HepG2 (cell line): ENCODE data around the gene ICAM5. TPM values are rescaled to one million over a fixed set of nuclear protein-coding genes. Genes with fewer than 3 reads are reported as not detected.

Experiments
- BRD4 ChIP-seq: sonication (generic); formaldehyde crosslinking; IDR thresholded peaks from 2 replicates; pipeline ENCODE4 v1.4.0; 2020; ENCODE audit warnings: missing genetic modification reagents
- KAT7 ChIP-seq: IDR thresholded peaks from 2 replicates; pipeline ENCODE4 v1.6.1; 2018; ENCODE audit warnings: borderline replicate concordance, missing compliant biosample characterization
- KAT8 ChIP-seq: IDR thresholded peaks from 2 replicates; pipeline ENCODE4 v1.6.1; 2016; ENCODE audit warnings: missing genetic modification reagents, missing compliant biosample characterization
- KLF6 ChIP-seq: IDR thresholded peaks from 2 replicates; pipeline ENCODE4 v1.8.0; 2016; ENCODE audit warnings: missing biosample characterization, missing genetic modification reagents
- MBD4 ChIP-seq: IDR thresholded peaks from 2 replicates; pipeline ENCODE4 v1.6.1; 2012; ENCODE audit warnings: low read length, inconsistent platforms, borderline replicate concordance
- MEF2D ChIP-seq: sonication (generic); formaldehyde crosslinking; IDR thresholded peaks from 2 replicates; pipeline ENCODE4 v1.5.1; 2020; ENCODE audit warnings: mild to moderate bottlenecking, missing genetic modification reagents
- MYNN ChIP-seq: sonication (generic); formaldehyde crosslinking; IDR thresholded peaks from 2 replicates; pipeline ENCODE4 v1.4.0; 2020; ENCODE audit warnings: mild to moderate bottlenecking, low read depth, missing genetic modification reagents
- RFXANK ChIP-seq: IDR thresholded peaks from 2 replicates; pipeline ENCODE4 v1.6.1; 2016
- SALL2 ChIP-seq: sonication (generic); formaldehyde crosslinking; IDR thresholded peaks from 2 replicates; pipeline ENCODE4 v1.8.1; 2023; ENCODE audit warnings: mild to moderate bottlenecking, missing genetic modification reagents, inconsistent platforms
- SIX1 ChIP-seq: sonication (generic); formaldehyde crosslinking; IDR thresholded peaks from 2 replicates; pipeline ENCODE4 v1.4.0; 2020; ENCODE audit warnings: missing genetic modification reagents, borderline replicate concordance
- SRSF1 ChIP-seq: fragments of 200-400 bp; formaldehyde crosslinking; optimal IDR thresholded peaks from 2 replicates; pipeline ENCODE3; 2017; ENCODE audit warnings: mild to moderate bottlenecking, low read depth, low read length, moderate library complexity
- TEAD3 ChIP-seq: optimal IDR thresholded peaks from 2 replicates; pipeline ENCODE3; 2016; ENCODE audit warnings: borderline replicate concordance
- ZBTB7B ChIP-seq: sonication (generic); formaldehyde crosslinking; IDR thresholded peaks from 2 replicates; pipeline ENCODE4 v1.4.0; 2020; ENCODE audit warnings: missing genetic modification reagents
- ZEB1 ChIP-seq: IDR thresholded peaks from 2 replicates; pipeline ENCODE4 v1.6.1; 2012; ENCODE audit warnings: mild to moderate bottlenecking, low read depth, inconsistent platforms; ENCODE audit not compliant: insufficient replicate concordance
- ZFP1 ChIP-seq: IDR thresholded peaks from 2 replicates; pipeline ENCODE4 v1.6.1; 2016
- ZMYM3 ChIP-seq: sonication (generic); formaldehyde crosslinking; IDR thresholded peaks from 2 replicates; pipeline ENCODE4 v1.5.1; 2020; ENCODE audit warnings: mild to moderate bottlenecking, missing genetic modification reagents
- ZNF225 ChIP-seq: sonication (generic); formaldehyde crosslinking; IDR thresholded peaks from 2 replicates; pipeline ENCODE4 v1.4.0; 2020; ENCODE audit warnings: mild to moderate bottlenecking, missing genetic modification reagents
- ZNF326 ChIP-seq: sonication (generic); formaldehyde crosslinking; IDR thresholded peaks from 2 replicates; pipeline ENCODE4 v1.4.0; 2020; ENCODE audit warnings: missing genetic modification reagents, borderline replicate concordance
- ZNF83 ChIP-seq: sonication (generic); formaldehyde crosslinking; IDR thresholded peaks from 2 replicates; pipeline ENCODE4 v1.4.0; 2020; ENCODE audit warnings: missing genetic modification reagents, mild to moderate bottlenecking, borderline replicate concordance
- ZNF891 ChIP-seq: sonication (generic); formaldehyde crosslinking; IDR thresholded peaks from 2 replicates; pipeline ENCODE4 v1.5.0; 2020; ENCODE audit warnings: mild to moderate bottlenecking, missing genetic modification reagents
- polyA plus RNA-seq, 8 experiments: library from polyadenylated mRNA; depleted of rRNA in 3 of 8; stranded (reverse) in 7 of 8; unstranded in 1 of 8; fragments of >200 nt; fragmentation: Illumina TruSeq in 4 of 8; extraction: Trizol in 4 of 8; gene quantifications; 2 replicates each; pipeline versions ENCODE4 v1.2.1 to v1.2.3, GENCODE V29; 2011 to 2016; ENCODE audit warnings: low read depth in 4 of 8, missing spikeins in 1 of 8, mixed read lengths in 1 of 8; ENCODE audit not compliant: insufficient read depth in 1 of 8
- total RNA-seq, 5 experiments: library from RNA; depleted of rRNA; stranded (reverse); fragments of >200 nt; fragmentation: Illumina TruSeq; extraction: Trizol; gene quantifications; 2 replicates each; pipeline ENCODE4 v1.2.3, GENCODE V29; 2016; ENCODE audit warnings: low read depth in 1 of 5
- TF ChIP-seq, protein P1 (sequence below): sonication (generic); formaldehyde crosslinking; IDR thresholded peaks from 2 replicates; pipeline ENCODE4 v1.8.1; 2023; ENCODE audit warnings: mild to moderate bottlenecking, missing genetic modification reagents
- TF ChIP-seq, protein P2 (sequence below): sonication (generic); formaldehyde crosslinking; IDR thresholded peaks from 2 replicates; pipeline ENCODE4 v1.4.0; 2020; ENCODE audit warnings: mild to moderate bottlenecking, missing genetic modification reagents
- TF ChIP-seq, protein P3 (sequence below): sonication (generic); formaldehyde crosslinking; IDR thresholded peaks from 2 replicates; pipeline ENCODE4 v1.4.0; 2020; ENCODE audit warnings: missing genetic modification reagents
- TF ChIP-seq, protein P4 (sequence below): IDR thresholded peaks from 2 replicates; pipeline ENCODE4 v1.6.1; 2016; ENCODE audit warnings: missing genetic modification reagents, missing compliant biosample characterization
- TF ChIP-seq, protein P5 (sequence below): sonication (generic); formaldehyde crosslinking; IDR thresholded peaks from 2 replicates; pipeline ENCODE4 v1.5.1; 2020; ENCODE audit warnings: missing genetic modification reagents, mild to moderate bottlenecking, borderline replicate concordance

Gene ICAM5
- total and polyA plus RNA-seq, 2 of the 13 experiments (the other 11 are each of a cell fraction or from before 2014, with no cell fraction given) = 0.46 to 1.6 TPM

DNA sequence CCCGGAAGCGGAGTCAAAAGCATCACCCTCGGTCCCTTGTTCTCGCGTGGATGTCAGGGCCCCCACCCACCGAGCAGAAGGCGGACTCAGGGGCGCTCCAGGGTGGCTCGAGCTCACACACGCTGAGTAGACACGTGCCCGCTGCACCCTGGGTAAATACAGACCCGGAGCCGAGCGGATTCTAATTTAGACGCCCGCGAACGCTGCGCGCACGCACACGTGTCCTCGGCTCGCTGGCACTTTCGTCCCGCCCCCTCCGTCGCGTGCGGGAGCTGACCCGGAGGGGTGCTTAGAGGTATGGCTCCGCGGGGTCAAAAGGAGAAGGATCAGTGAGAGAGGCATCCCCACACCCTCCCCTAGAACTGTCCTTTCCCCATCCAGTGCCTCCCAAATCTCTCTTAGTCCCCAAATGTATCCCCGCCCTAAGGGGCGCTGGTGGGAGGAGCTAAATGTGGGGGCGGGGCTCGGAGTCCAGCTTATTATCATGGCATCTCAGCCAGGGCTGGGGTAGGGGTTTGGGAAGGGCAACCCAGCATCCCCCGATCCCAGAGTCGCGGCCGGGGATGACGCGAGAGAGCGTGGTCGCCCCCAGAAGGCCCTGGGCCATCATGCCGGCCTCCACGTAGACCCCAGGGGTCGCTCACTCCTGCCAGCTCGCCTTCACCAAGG is 451 bp upstream of the ICAM5 start (continued):
- TF ChIP-seq, protein P1, sequence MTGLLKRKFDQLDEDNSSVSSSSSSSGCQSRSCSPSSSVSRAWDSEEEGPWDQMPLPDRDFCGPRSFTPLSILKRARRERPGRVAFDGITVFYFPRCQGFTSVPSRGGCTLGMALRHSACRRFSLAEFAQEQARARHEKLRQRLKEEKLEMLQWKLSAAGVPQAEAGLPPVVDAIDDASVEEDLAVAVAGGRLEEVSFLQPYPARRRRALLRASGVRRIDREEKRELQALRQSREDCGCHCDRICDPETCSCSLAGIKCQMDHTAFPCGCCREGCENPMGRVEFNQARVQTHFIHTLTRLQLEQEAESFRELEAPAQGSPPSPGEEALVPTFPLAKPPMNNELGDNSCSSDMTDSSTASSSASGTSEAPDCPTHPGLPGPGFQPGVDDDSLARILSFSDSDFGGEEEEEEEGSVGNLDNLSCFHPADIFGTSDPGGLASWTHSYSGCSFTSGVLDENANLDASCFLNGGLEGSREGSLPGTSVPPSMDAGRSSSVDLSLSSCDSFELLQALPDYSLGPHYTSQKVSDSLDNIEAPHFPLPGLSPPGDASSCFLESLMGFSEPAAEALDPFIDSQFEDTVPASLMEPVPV (CRISPR knock-in tag) = peak; percentile 83; the same call in 1 of the 2 replicates
- TF ChIP-seq ZNF326 (CRISPR knock-in tag) = no peak
- TF ChIP-seq KLF6 (CRISPR knock-in tag) = no peak
- TF ChIP-seq, protein P2, sequence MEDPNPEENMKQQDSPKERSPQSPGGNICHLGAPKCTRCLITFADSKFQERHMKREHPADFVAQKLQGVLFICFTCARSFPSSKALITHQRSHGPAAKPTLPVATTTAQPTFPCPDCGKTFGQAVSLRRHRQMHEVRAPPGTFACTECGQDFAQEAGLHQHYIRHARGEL = no peak
- TF ChIP-seq KAT7 (CRISPR knock-in tag) = no peak
- no peak for TF ChIP-seq TEAD3 (CRISPR knock-in tag)
- TF ChIP-seq, protein P3, sequence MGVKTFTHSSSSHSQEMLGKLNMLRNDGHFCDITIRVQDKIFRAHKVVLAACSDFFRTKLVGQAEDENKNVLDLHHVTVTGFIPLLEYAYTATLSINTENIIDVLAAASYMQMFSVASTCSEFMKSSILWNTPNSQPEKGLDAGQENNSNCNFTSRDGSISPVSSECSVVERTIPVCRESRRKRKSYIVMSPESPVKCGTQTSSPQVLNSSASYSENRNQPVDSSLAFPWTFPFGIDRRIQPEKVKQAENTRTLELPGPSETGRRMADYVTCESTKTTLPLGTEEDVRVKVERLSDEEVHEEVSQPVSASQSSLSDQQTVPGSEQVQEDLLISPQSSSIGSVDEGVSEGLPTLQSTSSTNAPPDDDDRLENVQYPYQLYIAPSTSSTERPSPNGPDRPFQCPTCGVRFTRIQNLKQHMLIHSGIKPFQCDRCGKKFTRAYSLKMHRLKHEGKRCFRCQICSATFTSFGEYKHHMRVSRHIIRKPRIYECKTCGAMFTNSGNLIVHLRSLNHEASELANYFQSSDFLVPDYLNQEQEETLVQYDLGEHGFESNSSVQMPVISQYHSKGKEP = no peak
- TF ChIP-seq SRSF1 = no peak
- TF ChIP-seq ZNF891 (CRISPR knock-in tag) = peak; percentile 58
- TF ChIP-seq ZEB1 = no peak
- TF ChIP-seq BRD4 (CRISPR knock-in tag) = no peak
- TF ChIP-seq ZNF225 (CRISPR knock-in tag) = peak; percentile 54; the same call in 1 of the 2 replicates
- TF ChIP-seq RFXANK (CRISPR knock-in tag) = no peak
- no peak for TF ChIP-seq MYNN
- TF ChIP-seq, protein P4, sequence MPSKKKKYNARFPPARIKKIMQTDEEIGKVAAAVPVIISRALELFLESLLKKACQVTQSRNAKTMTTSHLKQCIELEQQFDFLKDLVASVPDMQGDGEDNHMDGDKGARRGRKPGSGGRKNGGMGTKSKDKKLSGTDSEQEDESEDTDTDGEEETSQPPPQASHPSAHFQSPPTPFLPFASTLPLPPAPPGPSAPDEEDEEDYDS (CRISPR knock-in tag) = 0 out of 2 replicates have a peak, but pooled peaks have one; percentile 6
- TF ChIP-seq ZFP1 (CRISPR knock-in tag) = no peak
- TF ChIP-seq SALL2 = peak; percentile 53; the same call in 1 of the 2 replicates
- no peak; the same call in 1 of the 2 replicates for TF ChIP-seq MEF2D (CRISPR knock-in tag)
- 0 out of 2 replicates have a peak, but pooled peaks have one; percentile 19 for TF ChIP-seq KAT8
- TF ChIP-seq ZNF83 (CRISPR knock-in tag) = no peak
- no peak for TF ChIP-seq ZBTB7B (CRISPR knock-in tag)
- TF ChIP-seq SIX1 (CRISPR knock-in tag) = no peak
- TF ChIP-seq MBD4 = no peak
- no peak for TF ChIP-seq ZMYM3
- TF ChIP-seq, protein P5, sequence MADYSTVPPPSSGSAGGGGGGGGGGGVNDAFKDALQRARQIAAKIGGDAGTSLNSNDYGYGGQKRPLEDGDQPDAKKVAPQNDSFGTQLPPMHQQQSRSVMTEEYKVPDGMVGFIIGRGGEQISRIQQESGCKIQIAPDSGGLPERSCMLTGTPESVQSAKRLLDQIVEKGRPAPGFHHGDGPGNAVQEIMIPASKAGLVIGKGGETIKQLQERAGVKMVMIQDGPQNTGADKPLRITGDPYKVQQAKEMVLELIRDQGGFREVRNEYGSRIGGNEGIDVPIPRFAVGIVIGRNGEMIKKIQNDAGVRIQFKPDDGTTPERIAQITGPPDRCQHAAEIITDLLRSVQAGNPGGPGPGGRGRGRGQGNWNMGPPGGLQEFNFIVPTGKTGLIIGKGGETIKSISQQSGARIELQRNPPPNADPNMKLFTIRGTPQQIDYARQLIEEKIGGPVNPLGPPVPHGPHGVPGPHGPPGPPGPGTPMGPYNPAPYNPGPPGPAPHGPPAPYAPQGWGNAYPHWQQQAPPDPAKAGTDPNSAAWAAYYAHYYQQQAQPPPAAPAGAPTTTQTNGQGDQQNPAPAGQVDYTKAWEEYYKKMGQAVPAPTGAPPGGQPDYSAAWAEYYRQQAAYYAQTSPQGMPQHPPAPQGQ (CRISPR knock-in tag) = no peak
